Peyer's patch (tissue), 4 donors: ENCODE data around the gene DNAH2. TPM values are rescaled to one million over a fixed set of nuclear protein-coding genes. Genes with fewer than 3 reads are reported as not detected.

Source experiments
- DNase-seq, 3 donors: peaks; one replicate each; pipeline ENCODE4 v3.0.0-alpha.2; 2017 to 2019
- H3K27ac ChIP-seq, 4 donors: fragments of 200-600 bp; sonication (generic); one replicate each; pipeline ENCODE4 v1.5.1; 2016 to 2019
- H3K27me3 ChIP-seq, 2 donors: fragments of 200-600 bp; sonication (generic); one replicate each; pipeline ENCODE4 v1.5.1; 2019
- H3K36me3 ChIP-seq, 3 donors: fragments of 200-600 bp; sonication (generic); one replicate each; pipeline ENCODE4 v1.5.1; 2016 to 2019
- H3K4me1 ChIP-seq, 4 donors: fragments of 200-600 bp; sonication (generic); one replicate each; pipeline ENCODE4 v1.5.1; 2016 to 2019
- H3K4me3 ChIP-seq, 4 donors: fragments of 200-600 bp; sonication (generic); 1 replicate in 3 of 4; 2 replicates in 1 of 4; pipeline ENCODE4 v1.5.1; 2016 to 2019; ENCODE audit warnings: mild to moderate bottlenecking in 1 of 4
- H3K9me3 ChIP-seq, 4 donors: fragments of 200-600 bp; sonication (generic); one replicate each; pipeline ENCODE4 v1.5.1; 2016 to 2019; ENCODE audit warnings: mild to moderate bottlenecking in 1 of 4
- CTCF ChIP-seq, 6 experiments: fragments of 450-650 bp in 4 of 6; fragments of 200-600 bp in 2 of 6; sonication (generic) in 1 of 6; IDR thresholded peaks; one replicate each; pipeline ENCODE4 v1.5.1; 2017 to 2019; ENCODE audit warnings: antibody characterized with exemption in 6 of 6, mild to moderate bottlenecking in 3 of 6, moderate library complexity in 1 of 6
- POLR2A ChIP-seq, 2 donors: fragments of 450-650 bp; IDR thresholded peaks; one replicate each; pipeline ENCODE4 v1.5.1; 2017; ENCODE audit warnings: antibody characterized with exemption in 2 of 2, mild to moderate bottlenecking in 2 of 2, moderate library complexity in 2 of 2
- total RNA-seq, 4 donors: library from RNA; depleted of rRNA; stranded (reverse); fragments of >200 nt; gene quantifications; one replicate each; pipeline ENCODE4 v1.1.0, GENCODE V29; 2016

The DNAH2 gene
- total RNA-seq, 4 donors from 2014 or later, result 0.18 to 0.83 TPM; not detected in 2

GRCh38 chr17:7838090-7839075, 120.8 kb downstream of the DNAH2 start:
- Histone ChIP-seq H3K4me1 (peaks cover 0 to 50% (median 24%) of the 10 kb centered on the region in 4 donors), H3K9me3 (no peaks in the 10 kb centered on the region), H3K36me3 (peaks cover 0 to 7% (median 0%) of the 10 kb centered on the region in 3 donors), H3K27ac (peak overlapping the region; percentile 88 to 100 (median 95)), H3K27me3 (no peaks in the 10 kb centered on the region), H3K4me3 (peak overlapping the region; percentile 16 to 85 (median 50))
- DNase-seq, result peak in 2 of 3 donors; percentile 44 to 53
- TF ChIP-seq POLR2A (IDR thresholded peaks at IDR 0.05), result no peak
- no peak for TF ChIP-seq CTCF (IDR thresholded peaks at IDR 0.05)

GRCh38 chr17:7839190-7839875, 121.8 kb downstream of the DNAH2 start:
- H3K4me3 ChIP-seq, result peak overlapping the region in 2 of 4 donors; percentile 80 to 85

GRCh38 chr17:7839876-7840261, 122.3 kb downstream of the DNAH2 start:
- Histone ChIP-seq H3K27me3 (no peaks in the 10 kb centered on the region), H3K4me3 (no peak overlapping the region), H3K4me1 (peaks cover 0 to 48% (median 24%) of the 10 kb centered on the region in 4 donors), H3K36me3 (peaks cover 0 to 7% (median 0%) of the 10 kb centered on the region in 3 donors), H3K27ac (peak overlapping the region; percentile 88 to 100 (median 95)), H3K9me3 (no peaks in the 10 kb centered on the region)
- DNase-seq, result no peak
- no peak for TF ChIP-seq POLR2A (IDR thresholded peaks at IDR 0.05)
- no peak for TF ChIP-seq CTCF (IDR thresholded peaks at IDR 0.05)

More at GRCh38 chr17:7839190-7839875, 121.8 kb downstream of the DNAH2 start:
- peak in 2 of 3 donors; percentile 87 to 90 for DNase-seq
- peaks cover 0 to 48% (median 24%) of the 10 kb centered on the region in 4 donors for H3K4me1 ChIP-seq
- peak overlapping the region; percentile 88 to 100 (median 95) for H3K27ac ChIP-seq
- TF ChIP-seq POLR2A (IDR thresholded peaks at IDR 0.05), result peak in 1 of 2 donors; percentile 67
- no peak for TF ChIP-seq CTCF (IDR thresholded peaks at IDR 0.05)
- no peaks in the 10 kb centered on the region for H3K27me3 ChIP-seq
- H3K9me3 ChIP-seq, result no peaks in the 10 kb centered on the region
- peaks cover 0 to 7% (median 0%) of the 10 kb centered on the region in 3 donors for H3K36me3 ChIP-seq

GRCh38 chr17:7840441-7840840, 122.9 kb downstream of the DNAH2 start:
- Histone ChIP-seq H3K4me1 (peaks cover 0 to 53% (median 30%) of the 10 kb centered on the region in 4 donors), H3K9me3 (no peaks in the 10 kb centered on the region), H3K36me3 (peaks cover 0 to 10% (median 0%) of the 10 kb centered on the region in 3 donors), H3K27me3 (no peaks in the 10 kb centered on the region), H3K27ac (peak overlapping the region in 3 of 4 donors; percentile 93 to 100 (median 97)), H3K4me3 (no peak overlapping the region)
- no peak for DNase-seq
- TF ChIP-seq POLR2A (IDR thresholded peaks at IDR 0.05) (no peak), CTCF (IDR thresholded peaks at IDR 0.05) (no peak)

- no peak for DNase-seq
- Histone ChIP-seq H3K36me3 (peaks cover 0 to 14% (median 0%) of the 10 kb centered on the region in 3 donors), H3K4me1 (peaks cover 0 to 57% (median 31%) of the 10 kb centered on the region in 4 donors), H3K4me3 (peak overlapping the region in 3 of 4 donors; percentile 78 to 80 (median 80)), H3K27me3 (no peaks in the 10 kb centered on the region), H3K9me3 (no peaks in the 10 kb centered on the region), H3K27ac (peak overlapping the region; percentile 97 to 100 (median 97))
- no peak for TF ChIP-seq POLR2A (IDR thresholded peaks at IDR 0.05)
- no peak for TF ChIP-seq CTCF (IDR thresholded peaks at IDR 0.05)
Measured at GRCh38 chr17:7840875-7841274, 123.3 kb downstream of the DNAH2 start.
